T47D (cell line): ENCODE measurements around the gene ETV6.

Source experiments
- DNase-seq, 2 experiments: peaks; one replicate each; pipeline versions ENCODE4 v3.0.0 to v3.0.0-alpha.2; 2011 to 2012; ENCODE audit warnings: low read depth in 1 of 2, low spot score in 1 of 2
- JUND ChIP-seq: IDR thresholded peaks from 2 replicates; pipeline ENCODE4 v1.6.1; 2012; ENCODE audit warnings: low read depth
- in situ Hi-C: cut with HindIII; loops from 2 replicates; pipeline ENCODE4 v1.10.0; 2016; ENCODE audit warnings: low sequenced_read_pairs, low pct_unique_long_range_greater_than_20kb

Gene ETV6

GRCh38 chr12:11759494-11759878 is 110.0 kb downstream of the ETV6 start:
- DNase-seq: no peak
- TF ChIP-seq JUND: no peak
- in situ Hi-C loops: no loop called here

- in situ Hi-C loops: no loop called here
Measured at GRCh38 chr12:11759899-11760298, 110.4 kb downstream of the ETV6 start.

DNA sequence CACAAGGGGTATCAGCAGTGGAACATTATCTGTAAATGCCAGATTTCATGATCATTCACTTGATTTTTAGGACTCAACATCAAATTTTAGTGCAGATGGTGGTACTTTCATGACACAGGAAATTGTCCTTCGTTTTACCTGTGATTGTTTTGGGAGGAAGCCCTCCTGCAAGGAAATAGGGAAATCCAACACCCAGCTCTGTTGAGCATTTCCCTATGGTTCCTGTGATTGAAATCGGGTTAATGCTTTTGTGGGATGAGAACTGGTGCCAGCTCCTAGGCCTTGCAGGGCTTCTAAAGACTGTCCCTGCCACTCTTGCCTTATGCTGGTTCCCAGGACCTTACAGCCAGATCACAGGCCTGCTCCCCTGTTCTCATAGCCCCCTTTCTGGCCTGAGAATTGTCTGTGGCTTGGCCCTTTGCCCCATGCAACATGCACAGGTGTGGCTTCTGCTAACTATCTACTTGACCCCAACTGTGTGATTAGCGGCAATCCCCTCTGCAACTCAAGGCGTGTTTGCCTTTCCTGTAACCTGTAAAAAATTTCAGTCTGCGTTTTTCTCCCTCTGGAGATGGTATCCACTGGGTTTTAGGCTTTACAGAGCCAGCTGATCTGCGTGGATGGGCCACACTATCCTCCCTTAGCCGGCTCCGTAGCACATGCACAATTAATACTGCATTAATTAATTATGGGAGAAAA is 112.5 kb downstream of the ETV6 start:
- DNase-seq: no peak
- in situ Hi-C loops: no loop called here
- no peak for TF ChIP-seq JUND

More at GRCh38 chr12:11759899-11760298, 110.4 kb downstream of the ETV6 start:
- TF ChIP-seq JUND: no peak
- DNase-seq: no peak

- TF ChIP-seq JUND: no peak
- no peak for DNase-seq
- in situ Hi-C loops: no loop called here
Measured at GRCh38 chr12:11762723-11763326, 113.4 kb downstream of the ETV6 start.

DNA sequence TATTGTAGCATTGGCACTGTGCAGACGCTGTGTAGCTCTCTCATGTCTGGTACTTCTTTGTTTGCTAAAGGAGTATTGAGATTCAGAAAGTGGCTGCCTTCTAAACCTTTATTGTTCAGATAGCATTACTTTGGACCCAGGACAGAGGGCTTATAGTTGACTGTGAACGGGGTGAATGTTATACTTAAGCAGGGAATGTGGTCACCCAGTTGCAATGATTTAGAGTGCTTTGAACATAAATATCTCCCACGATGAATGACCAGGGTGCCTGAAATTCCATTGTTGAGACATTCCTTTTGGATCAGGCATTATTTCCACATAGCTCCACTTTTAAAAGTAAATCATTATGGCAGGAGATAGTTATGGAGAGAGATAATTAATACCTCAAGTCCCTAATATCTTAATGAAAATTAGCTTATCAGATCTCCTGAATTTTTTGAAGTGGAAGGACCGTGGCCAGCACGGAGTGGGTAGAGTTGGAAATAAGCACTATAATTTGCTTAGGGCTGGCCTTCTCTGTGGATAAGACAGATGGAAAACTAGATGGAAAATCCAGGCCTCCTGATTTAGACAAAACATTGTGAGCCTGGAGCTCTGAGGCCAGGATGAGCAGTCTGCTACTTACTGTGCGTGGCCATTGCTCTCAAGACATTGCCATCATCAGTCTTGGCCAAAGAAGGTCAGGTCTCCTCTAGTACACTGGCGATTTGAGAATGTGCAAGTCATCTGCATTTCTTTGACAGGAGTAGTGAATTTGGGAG is 114.5 kb downstream of the ETV6 start:
- no peak for DNase-seq
- no peak for TF ChIP-seq JUND
- in situ Hi-C loops: no loop called here

DNA sequence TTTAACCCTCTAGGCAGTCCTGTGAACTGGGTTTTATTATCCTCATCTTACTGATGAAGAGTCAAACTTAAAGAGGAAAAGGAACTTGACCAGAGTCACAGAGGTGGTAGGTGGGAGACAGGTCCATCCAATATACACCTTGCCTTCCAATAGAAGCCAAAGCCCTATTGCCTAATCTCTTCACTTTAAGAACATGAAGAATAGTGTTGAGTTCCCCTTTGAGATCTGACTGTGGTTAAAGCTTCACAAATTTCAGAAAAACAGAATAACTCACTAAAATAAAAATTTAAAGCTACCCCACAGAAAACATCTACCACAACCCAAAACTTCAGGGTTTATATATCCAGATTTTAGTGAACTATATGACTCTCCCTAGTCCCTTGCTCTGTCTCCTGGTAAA is 115.4 kb downstream of the ETV6 start:
- no peak for DNase-seq
- in situ Hi-C loops: no loop called here
- TF ChIP-seq JUND: no peak

GRCh38 chr12:11765421-11765816 is 115.9 kb downstream of the ETV6 start:
- in situ Hi-C loops: no loop called here
- DNase-seq: no peak
- TF ChIP-seq JUND: no peak

DNA sequence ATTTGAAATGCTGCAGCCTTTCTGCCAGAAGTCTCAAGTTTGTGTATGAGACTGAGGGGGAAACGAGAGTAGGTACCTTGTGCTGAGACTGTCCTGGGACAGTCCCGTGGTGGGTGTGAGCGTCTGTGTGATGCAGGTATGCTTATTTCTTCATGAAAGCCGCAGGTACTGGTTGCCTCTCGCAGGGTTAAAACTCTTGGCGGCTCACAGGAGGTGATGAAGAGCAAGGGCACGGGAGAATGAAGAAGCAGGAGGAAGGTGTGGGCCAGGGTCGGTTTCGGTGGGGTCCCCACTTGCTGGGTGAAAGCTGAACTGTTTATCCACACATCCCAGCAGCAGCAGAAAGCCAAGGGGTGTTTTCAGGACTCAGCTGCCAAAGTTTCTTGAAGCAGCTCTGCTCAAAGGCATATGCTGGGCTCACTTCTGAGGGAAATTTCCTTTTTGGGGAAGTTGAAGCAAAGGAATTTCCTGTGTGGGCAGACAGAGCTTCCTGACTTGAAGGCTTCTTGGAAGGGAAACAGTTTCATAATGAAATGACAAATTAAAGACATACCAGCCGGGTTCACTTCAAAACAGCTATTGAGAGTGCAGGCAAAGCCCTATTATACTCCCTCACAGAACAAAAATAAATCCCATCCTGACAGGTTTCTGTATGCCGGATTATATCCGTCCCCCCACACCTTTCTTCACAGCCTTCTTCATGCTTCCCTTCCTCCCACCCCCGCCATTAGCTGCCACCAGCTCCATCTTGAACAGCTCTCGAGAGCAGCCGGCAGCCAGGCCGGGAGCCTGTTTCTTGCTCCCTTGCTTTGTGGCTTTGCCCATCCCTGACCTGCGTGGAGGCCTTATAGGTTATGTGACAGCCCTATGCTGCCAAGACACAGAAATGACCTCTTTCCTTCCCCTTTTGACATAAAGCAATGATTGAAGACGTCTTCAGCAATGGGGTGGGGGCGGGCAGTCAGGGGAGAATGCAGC is 116.6 kb downstream of the ETV6 start:
- no peak for TF ChIP-seq JUND
- in situ Hi-C loops: no loop called here
- no peak for DNase-seq

- in situ Hi-C loops: no loop called here
- no peak for DNase-seq
- TF ChIP-seq JUND: no peak
Measured at GRCh38 chr12:11767029-11767724, 117.7 kb downstream of the ETV6 start.

GRCh38 chr12:11767798-11768197 is 118.3 kb downstream of the ETV6 start:
- DNase-seq: no peak
- TF ChIP-seq JUND: no peak
- in situ Hi-C loops: no loop called here

- in situ Hi-C loops: no loop called here
- DNase-seq: no peak
- no peak for TF ChIP-seq JUND
Measured at GRCh38 chr12:11768233-11768965, 118.9 kb downstream of the ETV6 start.
